HCT116 (cell line): ENCODE measurements around the gene ROR2.

Experiments
- CTCF ChIP-seq, 3 experiments: fragments of 200-600 bp in 1 of 3; sonication (generic) in 1 of 3; IDR thresholded peaks in 2 of 3; conservative IDR thresholded peaks in 1 of 3; 2 replicates each; pipeline ENCODE4 v1.5.1; 2012 to 2017; ENCODE audit warnings: low read depth in 2 of 3, low read length in 2 of 3, antibody characterized with exemption in 1 of 3, borderline replicate concordance in 1 of 3, control low read depth in 1 of 3, mild to moderate bottlenecking in 1 of 3, mixed read lengths in 1 of 3, mixed run types in 1 of 3, moderate library complexity in 1 of 3; ENCODE audit not compliant: insufficient read depth in 1 of 3
- JUND ChIP-seq: IDR thresholded peaks from 2 replicates; pipeline ENCODE4 v1.6.1; 2012
- MAX ChIP-seq: IDR thresholded peaks from 2 replicates; pipeline ENCODE4 v1.6.1; 2012
- POLR2A ChIP-seq: IDR thresholded peaks from 2 replicates; pipeline ENCODE4 v1.7.0; 2011; ENCODE audit warnings: borderline replicate concordance; ENCODE audit not compliant: insufficient read depth, insufficient read length; ENCODE audit errors: extremely low read depth
- POLR2AphosphoS5 ChIP-seq: IDR thresholded peaks from 2 replicates; pipeline ENCODE4 v1.6.1; 2011; ENCODE audit warnings: mild to moderate bottlenecking, low read depth, low read length, moderate library complexity

GRCh38 chr9:91897201-91897600 lies 52.8 kb downstream of the ROR2 start:
- no peak for TF ChIP-seq JUND
- no peak for TF ChIP-seq POLR2A
- TF ChIP-seq POLR2AphosphoS5 = no peak
- TF ChIP-seq CTCF (IDR thresholded peaks at IDR 0.05 in 2 of 3, conservative IDR thresholded peaks at IDR 0.05 in 1 of 3; ENCODE audit: borderline replicate concordance in 1 of 3, insufficient read depth in 1 of 3, low read depth in 2 of 3, low read length in 2 of 3) = no peak
- no peak for TF ChIP-seq MAX
